HG02870 (cell line): ENCODE results near the gene PLEKHO1.
A peak's percentile ranks its signal among the peaks of the same experiment; 100 is the strongest.

Source experiments
- ATAC-seq: cut with Tn5 transposase; IDR thresholded peaks from one replicate; pipeline ENCODE4 v1.9.1; 2021; ENCODE audit warnings: mild to moderate bottlenecking, moderate library complexity; ENCODE audit not compliant: unreplicated experiment

The PLEKHO1 gene

GRCh38 chr1:150150133-150151021 is 661 bp downstream of the PLEKHO1 start:
- ATAC-seq, result no peak

GRCh38 chr1:150151291-150152181 is 1.8 kb downstream of the PLEKHO1 start:
- no peak for ATAC-seq

- no peak for ATAC-seq
Observed at GRCh38 chr1:150152182-150152536, 2.4 kb downstream of the PLEKHO1 start.

- ATAC-seq, result no peak
Observed at GRCh38 chr1:150152772-150153456, 3.2 kb downstream of the PLEKHO1 start.

- ATAC-seq, result no peak
Observed at GRCh38 chr1:150154143-150154542, 4.4 kb downstream of the PLEKHO1 start.

- no peak for ATAC-seq
Observed at GRCh38 chr1:150155413-150156071, 5.8 kb downstream of the PLEKHO1 start.

- no peak for ATAC-seq
Observed at GRCh38 chr1:150156868-150157603, 7.3 kb downstream of the PLEKHO1 start.

GRCh38 chr1:150159550-150159949 is 9.8 kb downstream of the PLEKHO1 start:
- no peak for ATAC-seq

- ATAC-seq, result no peak
Observed at GRCh38 chr1:150160964-150161621, 11.4 kb downstream of the PLEKHO1 start.

GRCh38 chr1:150161747-150162581 is 12.2 kb downstream of the PLEKHO1 start:
- ATAC-seq, result no peak

- ATAC-seq, result no peak
Observed at GRCh38 chr1:150162582-150162861, 12.8 kb downstream of the PLEKHO1 start.

GRCh38 chr1:150162862-150163706 is 13.4 kb downstream of the PLEKHO1 start:
- ATAC-seq, result peak; percentile 35

GRCh38 chr1:150164224-150164623 is 14.5 kb downstream of the PLEKHO1 start:
- no peak for ATAC-seq

- ATAC-seq, result no peak
Observed at GRCh38 chr1:150164779-150165178, 15.1 kb downstream of the PLEKHO1 start.

GRCh38 chr1:150165622-150166612 is 16.2 kb downstream of the PLEKHO1 start:
- ATAC-seq, result no peak

- no peak for ATAC-seq
Observed at GRCh38 chr1:150168960-150169601, 19.4 kb downstream of the PLEKHO1 start.
